HG03378 (cell line): ENCODE measurements around the gene LYG1.
"Not testable (repeated sequence)": the region's sequence is repeated elsewhere in the genome, so short reads cannot be mapped to it uniquely, and the experiment has no call there.

ENCODE experiments used
- ATAC-seq: cut with Tn5 transposase; IDR thresholded peaks from one replicate; pipeline ENCODE4 v1.9.1; 2021; ENCODE audit warnings: mild to moderate bottlenecking, moderate library complexity; ENCODE audit not compliant: unreplicated experiment

Gene LYG1

GRCh38 chr2:99278195-99278765, 22.7 kb downstream of the LYG1 start:
- not testable (repeated sequence) for ATAC-seq

DNA sequence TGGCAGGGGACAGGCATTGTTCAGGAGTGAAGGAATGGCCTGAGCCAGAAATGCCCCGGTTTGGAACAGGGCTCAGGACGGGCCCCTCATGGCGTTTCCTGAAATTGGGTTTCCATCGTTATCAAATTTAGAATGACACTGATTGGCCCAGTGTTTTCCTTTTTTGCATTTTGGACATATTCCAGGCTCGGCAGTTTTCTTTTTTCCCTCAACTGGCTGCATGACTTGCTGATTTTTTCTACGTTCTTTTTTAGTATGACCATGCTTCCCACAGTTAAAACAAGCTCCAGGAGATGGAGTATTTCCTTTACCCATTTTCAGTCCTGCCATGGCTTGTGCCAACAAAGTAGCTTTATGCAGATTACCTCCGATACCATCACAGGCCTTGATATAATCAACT, 25.1 kb downstream of the LYG1 start:
- no peak for ATAC-seq

GRCh38 chr2:99261242-99261641, 39.8 kb downstream of the LYG1 start:
- ATAC-seq: no peak

GRCh38 chr2:99260184-99260583, 40.8 kb downstream of the LYG1 start:
- ATAC-seq: no peak

DNA sequence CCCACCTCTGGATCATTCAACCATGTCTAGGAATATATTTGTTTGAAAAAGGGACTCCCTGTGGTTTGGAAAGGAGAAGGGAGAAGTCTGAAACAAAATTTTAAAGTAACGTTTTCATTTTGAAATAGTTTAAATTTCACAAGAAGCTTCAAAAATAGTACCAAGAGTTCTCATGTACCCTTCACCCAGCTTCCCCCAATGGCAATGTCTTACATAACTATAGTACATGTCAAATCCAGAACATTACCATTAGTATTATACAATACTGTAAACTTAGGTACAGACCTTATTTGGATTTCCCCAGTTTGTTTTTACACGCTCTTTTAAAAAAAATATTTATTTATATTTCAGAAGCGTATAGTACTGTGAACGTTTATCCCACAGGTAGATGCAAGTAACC, 41.5 kb downstream of the LYG1 start:
- no peak for ATAC-seq

- no peak for ATAC-seq
These were observed 44.3 kb downstream of the LYG1 start for GRCh38 chr2:99256677-99257076.

DNA sequence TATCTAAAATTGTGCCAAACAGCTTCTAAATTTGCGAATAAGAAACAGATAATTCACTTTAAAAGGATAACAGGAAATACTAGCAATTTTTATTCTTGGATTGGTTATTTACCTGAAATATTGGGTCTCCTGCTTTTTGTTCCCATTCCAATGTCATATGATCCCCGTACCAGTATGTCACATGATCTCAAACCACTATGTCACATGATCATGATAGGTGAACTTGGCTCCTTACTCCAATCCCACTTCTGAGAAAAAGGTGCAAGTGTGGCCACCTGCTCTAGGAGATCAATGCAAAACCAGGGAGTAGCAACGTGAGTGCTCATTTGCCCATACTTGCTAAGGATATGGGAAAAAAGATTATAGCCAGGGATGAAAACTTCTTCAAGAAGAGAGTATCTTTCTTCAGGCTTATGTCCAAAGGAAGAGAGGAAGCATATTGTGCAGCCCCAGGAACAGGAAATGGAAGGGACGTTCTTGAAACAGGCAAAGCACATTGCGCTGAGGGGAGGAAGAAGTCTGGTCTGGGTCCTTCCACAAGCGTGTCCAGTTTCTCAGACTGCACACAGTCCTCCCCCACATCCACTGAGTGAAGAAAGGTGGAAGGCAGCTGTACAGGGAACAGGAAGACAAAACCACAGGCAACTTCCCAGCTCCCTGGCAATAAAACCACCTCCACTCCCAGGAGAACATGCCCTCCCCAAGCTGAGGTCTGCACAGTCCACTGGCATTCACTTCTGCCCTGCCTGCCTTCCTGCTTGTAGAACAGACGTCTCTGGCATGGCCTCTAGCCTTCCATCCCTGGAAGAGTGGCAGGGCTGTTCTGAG, 45.3 kb downstream of the LYG1 start, which contains the start of gene LYG2:
LYG2 (minus strand) TSS at position 176 of the 828 bp plus-strand sequence. CDS start 1,406 bp downstream, outside the sequence.
- ATAC-seq: no peak

GRCh38 chr2:99249951-99250350, 51.0 kb downstream of the LYG1 start:
- ATAC-seq: no peak

DNA sequence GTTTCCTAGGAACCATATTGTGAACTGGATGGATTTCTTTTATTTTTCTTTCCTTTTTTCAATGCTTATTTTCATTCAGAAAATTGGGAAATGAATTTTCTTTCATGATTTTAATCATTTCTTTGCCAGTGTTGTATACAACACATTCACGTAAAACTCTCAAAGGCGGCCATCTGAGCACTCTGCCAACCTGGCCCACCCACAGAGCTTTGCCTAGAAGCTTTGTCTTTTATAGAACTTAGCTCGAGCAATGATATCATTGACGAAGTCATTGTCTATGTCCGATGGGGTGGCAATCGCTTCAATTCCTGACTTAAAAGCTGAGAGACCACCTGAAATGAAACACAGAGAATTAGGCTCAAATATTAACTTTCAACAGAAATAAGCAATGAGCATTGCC, 58.8 kb downstream of the LYG1 start:
- no peak for ATAC-seq

DNA sequence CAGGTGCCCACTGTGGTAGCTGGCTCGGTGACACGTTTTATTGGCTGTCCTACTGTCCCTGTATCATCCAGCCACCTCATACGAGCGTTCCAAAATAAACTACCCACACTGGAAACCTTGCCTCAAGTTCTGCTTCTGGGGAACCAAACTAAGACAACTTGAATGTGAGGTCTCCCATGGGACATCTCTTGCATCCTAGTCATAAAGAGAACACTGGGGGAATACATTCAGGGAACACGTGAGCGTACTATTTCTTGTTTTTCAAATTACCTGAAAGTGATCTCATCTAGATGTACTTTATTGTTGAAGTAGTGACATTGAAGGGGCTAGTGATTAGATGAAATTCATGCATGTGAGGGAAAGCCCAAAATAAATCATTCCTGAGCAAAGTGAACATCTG, 60.6 kb downstream of the LYG1 start:
- no peak for ATAC-seq

- ATAC-seq: no peak
These were observed 62.4 kb downstream of the LYG1 start for GRCh38 chr2:99238599-99238998.
